Neural progenitor cell (in vitro differentiated cells): ENCODE data around the gene DNAJB8.

ENCODE experiments used
- CTCF ChIP-seq: fragments of 200-600 bp; sonication (generic); IDR thresholded peaks from 2 replicates; pipeline ENCODE4 v1.5.1; 2017; ENCODE audit warnings: antibody characterized with exemption, mild to moderate bottlenecking
- EZH2 ChIP-seq: fragments of 200-600 bp; sonication (generic); IDR thresholded peaks from 2 replicates; pipeline ENCODE4 v1.6.1; 2017; ENCODE audit warnings: antibody characterized with exemption, mild to moderate bottlenecking, moderate library complexity
- EZH2phosphoT487 ChIP-seq: fragments of 200-600 bp; sonication (generic); IDR thresholded peaks from 2 replicates; pipeline ENCODE4 v1.6.1; 2017; ENCODE audit warnings: antibody characterized with exemption

DNA sequence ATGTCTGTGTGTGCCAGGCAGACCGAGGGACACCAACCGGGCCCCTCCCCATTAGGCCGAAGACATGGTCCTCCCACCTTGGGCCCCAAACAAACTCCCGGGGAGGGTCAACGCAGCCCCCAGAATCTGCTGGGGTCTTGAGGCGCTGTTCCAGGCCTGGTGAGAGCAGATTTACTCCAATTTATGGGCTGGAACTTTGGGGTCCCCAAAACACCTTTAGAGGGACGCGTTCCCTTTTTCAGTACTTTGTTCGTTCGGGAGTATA lies 23.9 kb upstream of the DNAJB8 start:
- no peak for TF ChIP-seq EZH2
- TF ChIP-seq CTCF, result no peak
- TF ChIP-seq EZH2phosphoT487, result no peak
